SK-N-SH treated with all-trans-retinoic acid at 6 μM for 48 hours (cell line): ENCODE measurements around the gene NOTCH3.

Experiments used
- BACH2 ChIP-seq: fragments of 250-450 bp; sonication (Bioruptor Pico); IDR thresholded peaks from 2 replicates; pipeline ENCODE4 v1.9.0; 2021; ENCODE audit warnings: mild to moderate bottlenecking, borderline replicate concordance
- CSDC2 ChIP-seq: fragments of 250-450 bp; sonication (Bioruptor Pico); IDR thresholded peaks from 2 replicates; pipeline ENCODE4 v1.5.0; 2020; ENCODE audit warnings: mild to moderate bottlenecking, moderate library complexity
- ESRRG ChIP-seq: fragments of 250-450 bp; sonication (Bioruptor Pico); IDR thresholded peaks from 2 replicates; pipeline ENCODE4 v1.6.1; 2021; ENCODE audit warnings: mild to moderate bottlenecking
- GLIS3 ChIP-seq: fragments of 250-450 bp; sonication (Bioruptor Pico); IDR thresholded peaks from 2 replicates; pipeline ENCODE4 v1.5.0; 2020; ENCODE audit warnings: mild to moderate bottlenecking, moderate library complexity
- ISL1 ChIP-seq: fragments of 250-450 bp; sonication (Bioruptor Pico); IDR thresholded peaks from 2 replicates; pipeline ENCODE4 v2.1.2; 2022; ENCODE audit warnings: mild to moderate bottlenecking, moderate library complexity
- ZC3H10 ChIP-seq: fragments of 250-450 bp; sonication (Bioruptor Pico); IDR thresholded peaks from 2 replicates; pipeline ENCODE4 v1.5.1; 2021; ENCODE audit warnings: mild to moderate bottlenecking, moderate library complexity
- ZFP30 ChIP-seq: fragments of 450-650 bp; formaldehyde crosslinking; IDR thresholded peaks from 2 replicates; pipeline ENCODE4 v1.5.0; 2022; ENCODE audit warnings: mild to moderate bottlenecking, moderate library complexity
- ZNF565 ChIP-seq: fragments of 450-650 bp; formaldehyde crosslinking; conservative IDR thresholded peaks from 2 replicates; pipeline ENCODE4 v1.5.0; 2020; ENCODE audit warnings: low read depth, mild to moderate bottlenecking, moderate library complexity
- ZNF70 ChIP-seq: fragments of 450-650 bp; formaldehyde crosslinking; IDR thresholded peaks from 2 replicates; pipeline ENCODE4 v1.5.0; 2020; ENCODE audit warnings: mild to moderate bottlenecking, moderate library complexity
- TF ChIP-seq, protein P1 (sequence below): fragments of 250-450 bp; sonication (Bioruptor Pico); IDR thresholded peaks from 2 replicates; pipeline ENCODE4 v1.8.0; 2021; ENCODE audit warnings: low read depth, mild to moderate bottlenecking, moderate library complexity, borderline replicate concordance
- TF ChIP-seq, protein P2 (sequence below): fragments of 250-450 bp; sonication (Bioruptor Pico); IDR thresholded peaks from 2 replicates; pipeline ENCODE4 v1.8.0; 2020; ENCODE audit warnings: mild to moderate bottlenecking, moderate library complexity, borderline replicate concordance
- TF ChIP-seq, protein P3 (sequence below): fragments of 250-450 bp; sonication (Bioruptor Pico); IDR thresholded peaks from 2 replicates; pipeline ENCODE4 v1.5.1; 2021; ENCODE audit warnings: mild to moderate bottlenecking, moderate library complexity
- TF ChIP-seq, protein P4 (sequence below): fragments of 250-450 bp; sonication (Bioruptor Pico); IDR thresholded peaks from 2 replicates; pipeline ENCODE4 v1.5.1; 2020; ENCODE audit warnings: low read depth, mild to moderate bottlenecking, moderate library complexity

DNA sequence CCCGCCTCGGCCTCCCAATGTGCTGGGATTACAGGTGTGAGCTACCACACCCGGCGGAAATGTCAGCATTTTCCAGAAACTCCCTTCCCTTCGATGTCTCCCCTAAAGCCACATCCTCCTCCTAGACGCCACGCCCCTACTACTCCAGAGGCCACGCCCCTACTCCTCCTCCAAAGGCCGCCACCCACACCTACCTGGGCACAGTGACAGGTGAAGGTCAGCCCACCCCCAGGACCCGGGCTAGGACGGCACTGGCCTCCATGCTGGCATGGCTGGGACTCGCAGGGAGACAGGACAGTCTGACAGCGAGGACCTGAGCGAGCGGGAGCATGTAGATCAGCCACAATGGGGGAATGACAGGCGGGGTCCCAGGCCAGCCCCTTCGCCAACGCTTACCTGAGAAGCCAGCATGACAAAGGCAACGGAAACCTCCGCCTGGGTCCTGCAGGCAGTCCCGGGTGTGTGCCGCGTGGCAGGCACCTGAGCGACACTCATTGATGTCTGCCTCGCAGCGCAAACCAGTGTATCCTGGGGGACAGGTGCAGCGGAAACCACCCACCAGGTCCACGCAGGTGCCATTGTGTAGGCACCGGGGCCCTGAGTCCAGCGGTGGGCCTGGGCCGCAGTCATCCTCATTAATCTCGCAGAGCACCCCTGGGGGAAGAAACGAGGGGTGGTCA lies 22.0 kb downstream of the NOTCH3 start:
- TF ChIP-seq CSDC2 (CRISPR knock-in tag) (no peak), ZFP30 (CRISPR knock-in tag) (no peak), ZC3H10 (CRISPR knock-in tag) (no peak), ISL1 (no peak), GLIS3 (CRISPR knock-in tag) (no peak), ZNF70 (CRISPR knock-in tag) (no peak), ESRRG (CRISPR knock-in tag) (no peak), ZNF565 (CRISPR knock-in tag) (no peak), BACH2 (CRISPR knock-in tag) (no peak)
- TF ChIP-seq, protein P1, sequence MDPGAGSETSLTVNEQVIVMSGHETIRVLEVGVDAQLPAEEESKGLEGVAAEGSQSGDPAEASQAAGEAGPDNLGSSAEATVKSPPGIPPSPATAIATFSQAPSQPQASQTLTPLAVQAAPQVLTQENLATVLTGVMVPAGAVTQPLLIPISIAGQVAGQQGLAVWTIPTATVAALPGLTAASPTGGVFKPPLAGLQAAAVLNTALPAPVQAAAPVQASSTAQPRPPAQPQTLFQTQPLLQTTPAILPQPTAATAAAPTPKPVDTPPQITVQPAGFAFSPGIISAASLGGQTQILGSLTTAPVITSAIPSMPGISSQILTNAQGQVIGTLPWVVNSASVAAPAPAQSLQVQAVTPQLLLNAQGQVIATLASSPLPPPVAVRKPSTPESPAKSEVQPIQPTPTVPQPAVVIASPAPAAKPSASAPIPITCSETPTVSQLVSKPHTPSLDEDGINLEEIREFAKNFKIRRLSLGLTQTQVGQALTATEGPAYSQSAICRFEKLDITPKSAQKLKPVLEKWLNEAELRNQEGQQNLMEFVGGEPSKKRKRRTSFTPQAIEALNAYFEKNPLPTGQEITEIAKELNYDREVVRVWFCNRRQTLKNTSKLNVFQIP (CRISPR knock-in tag), result no peak
- TF ChIP-seq, protein P2, sequence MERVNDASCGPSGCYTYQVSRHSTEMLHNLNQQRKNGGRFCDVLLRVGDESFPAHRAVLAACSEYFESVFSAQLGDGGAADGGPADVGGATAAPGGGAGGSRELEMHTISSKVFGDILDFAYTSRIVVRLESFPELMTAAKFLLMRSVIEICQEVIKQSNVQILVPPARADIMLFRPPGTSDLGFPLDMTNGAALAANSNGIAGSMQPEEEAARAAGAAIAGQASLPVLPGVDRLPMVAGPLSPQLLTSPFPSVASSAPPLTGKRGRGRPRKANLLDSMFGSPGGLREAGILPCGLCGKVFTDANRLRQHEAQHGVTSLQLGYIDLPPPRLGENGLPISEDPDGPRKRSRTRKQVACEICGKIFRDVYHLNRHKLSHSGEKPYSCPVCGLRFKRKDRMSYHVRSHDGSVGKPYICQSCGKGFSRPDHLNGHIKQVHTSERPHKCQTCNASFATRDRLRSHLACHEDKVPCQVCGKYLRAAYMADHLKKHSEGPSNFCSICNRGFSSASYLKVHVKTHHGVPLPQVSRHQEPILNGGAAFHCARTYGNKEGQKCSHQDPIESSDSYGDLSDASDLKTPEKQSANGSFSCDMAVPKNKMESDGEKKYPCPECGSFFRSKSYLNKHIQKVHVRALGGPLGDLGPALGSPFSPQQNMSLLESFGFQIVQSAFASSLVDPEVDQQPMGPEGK (CRISPR knock-in tag), result no peak
- TF ChIP-seq, protein P3, sequence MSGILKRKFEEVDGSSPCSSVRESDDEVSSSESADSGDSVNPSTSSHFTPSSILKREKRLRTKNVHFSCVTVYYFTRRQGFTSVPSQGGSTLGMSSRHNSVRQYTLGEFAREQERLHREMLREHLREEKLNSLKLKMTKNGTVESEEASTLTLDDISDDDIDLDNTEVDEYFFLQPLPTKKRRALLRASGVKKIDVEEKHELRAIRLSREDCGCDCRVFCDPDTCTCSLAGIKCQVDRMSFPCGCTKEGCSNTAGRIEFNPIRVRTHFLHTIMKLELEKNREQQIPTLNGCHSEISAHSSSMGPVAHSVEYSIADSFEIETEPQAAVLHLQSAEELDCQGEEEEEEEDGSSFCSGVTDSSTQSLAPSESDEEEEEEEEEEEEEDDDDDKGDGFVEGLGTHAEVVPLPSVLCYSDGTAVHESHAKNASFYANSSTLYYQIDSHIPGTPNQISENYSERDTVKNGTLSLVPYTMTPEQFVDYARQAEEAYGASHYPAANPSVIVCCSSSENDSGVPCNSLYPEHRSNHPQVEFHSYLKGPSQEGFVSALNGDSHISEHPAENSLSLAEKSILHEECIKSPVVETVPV (CRISPR knock-in tag), result no peak
- TF ChIP-seq, protein P4, sequence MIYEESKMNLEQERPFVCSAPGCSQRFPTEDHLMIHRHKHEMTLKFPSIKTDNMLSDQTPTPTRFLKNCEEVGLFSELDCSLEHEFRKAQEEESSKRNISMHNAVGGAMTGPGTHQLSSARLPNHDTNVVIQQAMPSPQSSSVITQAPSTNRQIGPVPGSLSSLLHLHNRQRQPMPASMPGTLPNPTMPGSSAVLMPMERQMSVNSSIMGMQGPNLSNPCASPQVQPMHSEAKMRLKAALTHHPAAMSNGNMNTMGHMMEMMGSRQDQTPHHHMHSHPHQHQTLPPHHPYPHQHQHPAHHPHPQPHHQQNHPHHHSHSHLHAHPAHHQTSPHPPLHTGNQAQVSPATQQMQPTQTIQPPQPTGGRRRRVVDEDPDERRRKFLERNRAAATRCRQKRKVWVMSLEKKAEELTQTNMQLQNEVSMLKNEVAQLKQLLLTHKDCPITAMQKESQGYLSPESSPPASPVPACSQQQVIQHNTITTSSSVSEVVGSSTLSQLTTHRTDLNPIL (CRISPR knock-in tag), result no peak
